GM12872 (cell line): Measurements from ENCODE around the gene KCNAB3.

ENCODE experiments used
- CTCF ChIP-seq: IDR thresholded peaks from 3 replicates; pipeline ENCODE4 v1.5.1; 2011; ENCODE audit warnings: low read depth, mild to moderate bottlenecking, low read length, moderate library complexity; ENCODE audit not compliant: insufficient read depth

KCNAB3 gene

DNA sequence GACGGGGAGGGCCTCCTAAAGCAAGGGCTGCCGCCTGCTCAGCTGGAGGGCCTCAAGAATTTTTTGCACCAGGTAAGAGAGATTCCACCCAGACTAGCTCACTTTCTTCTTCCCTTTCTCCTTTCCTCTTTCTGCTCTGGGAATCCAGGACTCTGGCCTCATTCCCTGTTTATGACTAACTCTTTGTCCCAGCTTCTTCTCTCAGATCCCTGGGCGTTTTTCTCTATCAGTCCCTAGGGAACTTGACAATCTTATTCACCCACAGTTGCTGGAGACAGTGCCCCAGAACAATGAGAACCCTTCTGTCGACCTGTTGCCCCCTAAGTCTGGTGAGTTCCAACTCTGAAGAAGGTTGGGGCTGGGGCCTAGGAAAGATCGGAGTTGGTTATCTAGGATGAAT is 18.0 kb upstream of the KCNAB3 start:
- TF ChIP-seq CTCF, result no peak

DNA sequence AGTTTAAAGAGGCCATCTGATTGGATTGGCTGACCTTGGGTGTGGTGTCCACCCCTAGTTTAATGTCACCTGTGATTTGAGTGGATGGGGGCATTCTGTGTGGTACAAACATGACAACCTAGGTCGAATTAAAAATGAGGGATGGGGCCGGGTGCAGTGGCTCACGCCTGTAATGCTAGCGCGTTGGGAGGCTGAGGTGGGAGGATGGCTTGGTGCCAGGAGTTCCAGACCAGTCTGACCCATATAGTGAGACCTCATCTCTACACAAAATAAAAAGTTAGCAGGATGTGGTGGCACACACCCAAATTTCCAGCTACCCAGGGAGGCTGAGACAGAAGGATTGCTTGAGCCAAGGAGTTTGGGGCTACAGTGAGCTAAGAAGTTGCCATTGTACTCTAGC is 16.8 kb upstream of the KCNAB3 start:
- TF ChIP-seq CTCF, result no peak

DNA sequence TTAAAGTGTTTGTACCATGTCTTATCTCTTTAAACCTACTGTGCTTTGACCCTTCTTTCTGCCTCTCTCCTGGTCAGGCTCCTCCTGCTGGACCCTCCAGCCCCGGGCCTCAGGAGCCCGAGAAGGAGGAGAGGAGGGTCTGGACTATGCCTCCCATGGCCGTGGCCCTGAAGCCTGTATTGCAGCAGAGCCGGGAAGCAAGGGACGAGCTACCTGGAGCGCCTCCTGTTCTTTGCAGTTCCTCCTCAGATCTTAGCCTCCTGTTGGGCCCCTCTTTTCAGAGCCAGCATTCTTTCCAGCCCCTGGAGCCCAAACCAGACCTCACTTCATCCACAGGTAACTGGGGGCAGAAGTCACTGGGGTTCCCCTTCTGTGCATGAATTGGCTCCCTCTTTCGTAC is 16.0 kb upstream of the KCNAB3 start:
- TF ChIP-seq CTCF, result no peak

- TF ChIP-seq CTCF, result no peak
Measured at GRCh38 chr17:7944326-7944725, 14.7 kb upstream of the KCNAB3 start.

- no peak for TF ChIP-seq CTCF
Measured at GRCh38 chr17:7943291-7943690, 13.6 kb upstream of the KCNAB3 start.

- TF ChIP-seq CTCF, result no peak
Measured at GRCh38 chr17:7940743-7941142, 11.1 kb upstream of the KCNAB3 start.

DNA sequence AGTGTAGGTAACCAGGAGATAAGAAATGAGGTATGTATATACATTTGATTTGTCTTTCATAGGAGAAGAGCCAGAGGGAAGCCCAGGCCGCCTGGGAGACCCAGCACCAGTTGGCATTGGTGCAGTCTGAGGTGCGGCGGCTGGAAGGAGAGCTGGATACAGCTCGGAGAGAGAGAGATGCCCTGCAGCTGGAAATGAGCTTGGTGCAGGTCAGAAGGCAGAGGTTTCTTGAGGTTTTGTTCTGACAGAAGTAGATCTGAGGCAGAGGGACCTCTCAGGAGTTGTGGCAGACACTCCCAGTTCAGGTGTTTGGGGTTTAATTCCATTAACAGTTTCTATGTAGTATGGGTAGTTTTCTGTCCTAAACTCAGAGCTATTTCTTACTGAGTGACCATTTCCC is 10.4 kb upstream of the KCNAB3 start:
- no peak for TF ChIP-seq CTCF

DNA sequence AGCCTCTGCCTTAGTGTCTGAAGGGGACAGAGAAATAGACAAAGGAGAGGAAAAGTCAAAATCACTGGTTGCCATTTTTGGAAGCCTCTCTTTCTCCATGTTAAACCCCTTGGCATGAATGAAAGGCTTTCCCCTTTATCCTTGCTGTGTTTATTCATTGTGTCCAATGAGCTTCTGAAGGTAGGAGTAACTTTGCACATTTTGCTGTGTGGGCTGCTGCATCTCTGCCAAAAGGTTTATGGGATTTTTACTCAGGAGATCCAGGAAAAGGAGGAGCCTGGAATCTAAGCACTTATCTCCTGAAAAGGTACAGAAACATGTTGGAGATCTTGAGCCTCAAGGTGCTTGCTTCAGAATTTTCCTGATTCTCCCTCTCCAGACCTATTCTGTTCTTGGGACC is 6.2 kb upstream of the KCNAB3 start:
- TF ChIP-seq CTCF, result no peak
